Omental fat pad (tissue), 4 donors: ENCODE measurements around the gene PPP6R3. TPM values are rescaled to one million over a fixed set of nuclear protein-coding genes. Genes with fewer than 3 reads are reported as not detected.
"Not testable (repeated sequence)": the region's sequence is repeated elsewhere in the genome, so short reads cannot be mapped to it uniquely, and the experiment has no call there.

Source experiments
- ATAC-seq: fragments of 150-250 bp; one replicate; pipeline ENCODE4 v1.9.1; 2016; ENCODE audit warnings: mild to moderate bottlenecking, moderate library complexity; ENCODE audit not compliant: low FRiP score
- DNase-seq: peaks from one replicate; pipeline ENCODE4 v3.0.0-alpha.2; 2019; ENCODE audit warnings: low spot score
- CTCF ChIP-seq, 3 donors: fragments of 450-650 bp; IDR thresholded peaks; one replicate each; pipeline ENCODE4 v1.5.1; 2016 to 2017; ENCODE audit warnings: antibody characterized with exemption in 3 of 3, mild to moderate bottlenecking in 3 of 3, moderate library complexity in 2 of 3
- total RNA-seq, 4 donors: library from RNA; depleted of rRNA; stranded (reverse); fragments of >200 nt; gene quantifications; one replicate each; pipeline ENCODE4 v1.1.0, GENCODE V29; 2016

PPP6R3 gene
- total RNA-seq, 4 donors from 2014 or later, result 104 to 137 (median 119) TPM

- ATAC-seq (no peak), DNase-seq (no peak)
- no peak for TF ChIP-seq CTCF (IDR thresholded peaks at IDR 0.05)
These were observed 30.9 kb upstream of the PPP6R3 start for GRCh38 chr11:68429661-68430060.

GRCh38 chr11:68430384-68430783 lies 30.2 kb upstream of the PPP6R3 start:
- no peak for TF ChIP-seq CTCF (IDR thresholded peaks at IDR 0.05)
- ATAC-seq, result no peak
- DNase-seq, result no peak

DNA sequence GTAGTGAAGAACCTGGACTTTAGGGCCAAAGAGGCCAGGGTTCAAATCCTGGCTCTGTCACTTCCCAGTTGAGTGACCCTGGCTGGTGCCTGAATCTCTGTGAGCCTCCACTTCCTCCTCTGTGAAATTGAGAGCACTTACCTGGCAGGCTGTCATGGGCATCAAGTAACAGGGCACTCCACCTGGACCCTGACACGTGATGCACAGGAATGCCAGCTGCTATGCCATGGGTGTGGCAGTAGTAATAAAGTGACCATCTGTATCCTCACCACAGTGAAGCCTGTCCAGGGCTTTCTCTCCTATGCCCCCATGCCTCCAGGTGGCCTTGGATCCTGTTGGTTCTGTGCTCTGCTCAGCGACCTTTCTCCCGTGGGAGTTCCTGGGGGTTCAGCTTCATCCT lies 29.8 kb upstream of the PPP6R3 start:
- no peak for DNase-seq
- no peak for TF ChIP-seq CTCF (IDR thresholded peaks at IDR 0.05)
- ATAC-seq, result no peak

GRCh38 chr11:68431984-68432645 lies 28.4 kb upstream of the PPP6R3 start:
- ATAC-seq (no peak), DNase-seq (no peak)
- no peak for TF ChIP-seq CTCF (IDR thresholded peaks at IDR 0.05)

GRCh38 chr11:68432874-68433273 lies 27.7 kb upstream of the PPP6R3 start:
- TF ChIP-seq CTCF (IDR thresholded peaks at IDR 0.05), result no peak
- DNase-seq (no peak), ATAC-seq (no peak)

DNA sequence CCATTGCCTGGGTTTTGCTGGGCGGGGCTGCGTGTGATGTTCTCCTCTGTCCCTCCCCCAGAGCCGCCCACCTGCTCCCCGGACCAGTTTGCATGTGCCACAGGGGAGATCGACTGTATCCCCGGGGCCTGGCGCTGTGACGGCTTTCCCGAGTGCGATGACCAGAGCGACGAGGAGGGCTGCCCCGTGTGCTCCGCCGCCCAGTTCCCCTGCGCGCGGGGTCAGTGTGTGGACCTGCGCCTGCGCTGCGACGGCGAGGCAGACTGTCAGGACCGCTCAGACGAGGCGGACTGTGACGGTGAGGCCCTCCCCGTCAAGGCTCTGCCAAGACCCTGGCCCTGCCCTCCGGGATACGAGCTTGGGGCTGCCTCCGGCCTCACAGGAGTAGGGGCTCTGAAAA lies 27.0 kb upstream of the PPP6R3 start:
- DNase-seq (no peak), ATAC-seq (no peak)
- no peak for TF ChIP-seq CTCF (IDR thresholded peaks at IDR 0.05)

DNA sequence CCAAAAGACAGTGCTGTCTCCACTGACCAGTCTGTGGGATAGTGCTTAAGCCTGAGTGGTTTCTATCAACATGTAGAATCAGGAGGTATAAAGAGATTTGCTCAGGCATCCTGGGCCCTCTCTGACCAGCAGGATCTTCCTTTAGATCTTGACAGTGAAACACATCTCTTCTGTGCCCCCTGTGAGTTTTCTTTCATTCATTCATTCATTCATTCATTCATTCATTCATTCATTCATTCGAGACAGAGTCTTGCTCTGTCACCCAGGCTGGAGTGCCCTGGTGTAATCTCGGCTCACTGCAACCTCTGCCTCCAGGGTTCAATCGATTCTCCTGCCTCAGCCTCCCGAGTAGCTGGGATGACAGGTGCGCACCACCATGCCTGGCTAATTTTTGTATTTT lies 26.4 kb upstream of the PPP6R3 start:
- not testable (repeated sequence) for ATAC-seq, DNase-seq
